Keratinocyte (primary cell): ENCODE data around the gene EXD3.

Experiments
- CTCF ChIP-seq, 3 experiments: IDR thresholded peaks in 1 of 3; conservative IDR thresholded peaks in 1 of 3; optimal IDR thresholded peaks in 1 of 3; 2 replicates in 2 of 3; 3 replicates in 1 of 3; pipeline versions ENCODE3 to v1.5.1; 2011; ENCODE audit warnings: low read length in 3 of 3, mild to moderate bottlenecking in 3 of 3, moderate library complexity in 2 of 3, control low read depth in 1 of 3, inconsistent platforms in 1 of 3; ENCODE audit not compliant: insufficient read depth in 2 of 3; ENCODE audit errors: extremely low read depth in 1 of 3
- EZH2 ChIP-seq: IDR thresholded peaks from one replicate; pipeline ENCODE4 v1.6.1; 2012; ENCODE audit warnings: inconsistent platforms, mild to moderate bottlenecking, low read length, moderate library complexity

- TF ChIP-seq CTCF (optimal IDR thresholded peaks at IDR 0.05 in 1 of 3, IDR thresholded peaks at IDR 0.05 in 1 of 3, conservative IDR thresholded peaks at IDR 0.05 in 1 of 3; ENCODE audit: extremely low read depth in 1 of 3, insufficient read depth in 2 of 3, low read length in 3 of 3), result no peak
- no peak for TF ChIP-seq EZH2
Measured at GRCh38 chr9:137461316-137461662, 38.3 kb upstream of the EXD3 start.
